Middle frontal gyrus (tissue), 1 donor: ENCODE results near the gene CH25H.

ENCODE experiments used
- DNase-seq: peaks from one replicate; pipeline ENCODE4 v3.0.0-alpha.2; 2015; ENCODE audit warnings: low spot score; ENCODE audit errors: extremely low spot score

The CH25H gene

GRCh38 chr10:89158446-89158845, 48.7 kb downstream of the CH25H start:
- DNase-seq = no peak

- DNase-seq = no peak
Observed at GRCh38 chr10:89156161-89156835, 50.8 kb downstream of the CH25H start.
